Measurements from ENCODE around the gene P2RY12. TPM values are rescaled to one million over a fixed set of nuclear protein-coding genes. Genes with fewer than 3 reads are reported as not detected.
"Not testable (repeated sequence)": the region's sequence is repeated elsewhere in the genome, so short reads cannot be mapped to it uniquely, and the experiment has no call there.

Gene P2RY12
- total RNA-seq, 1 donor from 2014 or later = 0.94 TPM

- no peak for DNase-seq (ENCODE audit: low spot score)
These were observed 8.7 kb upstream of the P2RY12 start for GRCh38 chr3:151393146-151393830.

DNA sequence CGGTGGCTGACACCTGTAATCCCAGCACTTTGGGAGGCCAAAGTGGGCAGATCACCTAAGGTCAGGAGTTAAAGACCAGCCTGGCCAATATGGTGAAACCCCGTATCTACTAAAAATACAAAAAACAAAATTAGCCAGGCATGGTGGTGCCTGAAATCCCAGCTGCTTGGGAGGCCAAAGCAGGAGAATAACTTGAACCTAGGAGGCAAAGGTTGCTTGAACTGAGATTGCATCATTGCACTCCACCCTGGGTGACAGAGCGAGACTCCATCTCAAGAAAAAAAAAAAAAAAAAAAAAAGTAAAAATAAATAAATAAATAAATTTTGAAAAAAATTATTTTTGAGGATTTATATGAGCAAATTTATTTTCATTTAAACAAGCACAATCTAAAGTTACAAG is 7.6 kb upstream of the P2RY12 start:
- DNase-seq (ENCODE audit: low spot score) = not testable (repeated sequence)

DNA sequence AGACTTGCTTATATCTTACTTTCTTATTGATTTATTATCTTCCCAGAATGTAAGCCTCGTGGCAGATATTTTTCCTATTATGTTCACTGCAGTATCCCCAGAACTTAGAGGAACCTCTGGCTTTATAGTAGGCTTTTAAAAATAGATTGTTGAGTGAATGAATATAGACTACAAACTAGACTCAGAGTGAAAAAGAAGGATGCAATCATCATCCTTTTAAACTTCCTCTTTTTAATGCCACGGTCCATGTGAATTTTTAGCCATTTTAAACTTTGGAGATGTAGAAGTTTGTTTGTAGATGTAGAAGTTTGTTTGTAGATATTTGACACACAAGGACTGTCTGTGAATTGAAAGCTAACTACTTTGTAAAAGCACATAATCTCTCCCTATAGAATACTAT is 7.2 kb upstream of the P2RY12 start:
- DNase-seq (ENCODE audit: low spot score) = no peak

- DNase-seq (ENCODE audit: low spot score) = no peak
These were observed 3.3 kb upstream of the P2RY12 start for GRCh38 chr3:151387842-151388241.

GRCh38 chr3:151387432-151387831 is 2.9 kb upstream of the P2RY12 start:
- DNase-seq (ENCODE audit: low spot score) = no peak

GRCh38 chr3:151386056-151386455 is 1.5 kb upstream of the P2RY12 start:
- no peak for DNase-seq (ENCODE audit: low spot score)

DNA sequence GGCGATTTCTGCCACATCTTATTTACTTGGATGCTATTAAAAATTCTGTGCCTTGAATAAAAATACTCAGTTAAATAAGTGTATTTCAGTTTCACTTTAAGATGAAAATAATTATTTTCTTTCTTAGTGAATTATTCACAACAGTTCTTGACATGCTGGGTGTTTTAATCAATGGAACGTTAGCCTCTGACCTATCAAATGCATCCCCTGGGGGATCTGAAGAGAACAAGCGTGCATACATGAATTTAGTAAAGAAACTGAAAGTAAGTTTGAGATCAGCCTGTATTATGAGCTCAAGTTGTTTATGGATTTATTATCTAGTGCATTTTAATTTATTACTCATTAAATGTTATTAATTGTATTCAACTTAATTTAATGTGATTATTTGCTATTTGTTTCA is 597 bp downstream of the P2RY12 start:
- no peak for DNase-seq (ENCODE audit: low spot score)

DNA sequence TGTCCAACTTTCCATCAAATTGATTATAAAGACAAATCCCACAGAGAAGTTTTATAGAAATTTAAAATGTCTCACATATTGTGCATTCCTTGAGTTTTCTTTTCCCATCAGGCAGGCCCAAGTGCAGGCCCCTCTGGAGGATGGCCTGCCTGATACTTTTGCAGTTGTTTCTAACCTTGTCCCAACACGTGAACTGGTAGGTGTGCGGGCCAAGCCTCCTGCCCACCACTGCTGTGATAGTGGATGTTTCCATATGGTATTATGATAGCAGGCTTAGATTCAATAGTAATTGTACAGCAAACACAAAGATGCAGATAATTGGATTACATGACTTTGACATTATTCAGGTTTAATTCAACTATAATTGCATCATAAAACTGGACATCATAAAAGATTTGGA is 1.4 kb downstream of the P2RY12 start:
- DNase-seq (ENCODE audit: low spot score) = no peak

DNA sequence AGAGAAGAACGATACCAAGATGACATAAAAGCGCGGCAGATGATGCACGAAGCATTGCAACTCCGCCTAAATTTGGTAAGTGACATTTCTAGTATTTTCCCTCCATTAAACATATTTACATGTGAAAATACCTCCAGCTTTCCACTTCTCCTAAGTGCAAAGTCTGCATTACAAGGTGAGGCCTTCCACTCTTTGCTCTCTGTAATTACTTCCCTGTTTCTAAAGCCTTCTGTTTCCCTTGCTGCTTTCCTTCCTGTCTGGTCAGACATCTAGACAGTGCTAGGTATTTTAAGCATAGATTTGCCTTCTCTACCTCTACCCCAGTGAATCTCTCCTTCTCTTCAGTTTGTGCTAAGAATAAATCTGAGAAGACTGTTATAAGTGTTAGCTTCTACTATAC is 1.9 kb downstream of the P2RY12 start:
- DNase-seq (ENCODE audit: low spot score) = no peak

GRCh38 chr3:151379083-151379734 is 5.3 kb downstream of the P2RY12 start:
- no peak for DNase-seq (ENCODE audit: low spot score)

DNA sequence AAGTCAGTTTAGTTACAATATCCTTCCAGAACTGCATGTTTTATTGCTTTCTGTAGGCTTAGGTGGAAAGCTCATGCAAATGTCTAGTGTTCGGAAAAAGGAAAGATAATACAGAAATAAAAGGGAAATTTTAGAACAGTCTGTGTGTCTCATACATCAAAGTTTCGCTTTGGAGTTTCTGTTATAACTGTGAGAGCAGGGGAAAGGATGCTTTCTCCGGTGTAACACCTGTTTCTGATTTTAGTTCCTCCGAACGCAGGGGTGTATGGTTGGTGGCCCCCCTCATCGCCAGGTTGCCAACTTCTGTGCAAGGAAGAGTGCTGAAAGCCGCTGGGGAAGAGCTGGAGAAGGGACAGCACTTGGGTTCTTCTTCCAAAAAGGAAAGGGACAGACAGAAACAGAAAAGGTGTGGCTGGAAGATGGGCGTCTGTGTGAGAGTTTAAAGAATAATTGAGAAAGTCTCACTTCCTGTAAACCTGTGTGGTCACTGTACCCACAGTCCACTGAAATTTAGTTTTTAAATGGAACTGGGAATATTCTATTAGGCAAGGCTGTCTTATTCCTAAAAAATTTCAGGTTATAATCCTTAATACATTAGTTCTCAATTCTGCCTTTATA is 6.7 kb downstream of the P2RY12 start:
- DNase-seq (ENCODE audit: low spot score) = no peak

DNA sequence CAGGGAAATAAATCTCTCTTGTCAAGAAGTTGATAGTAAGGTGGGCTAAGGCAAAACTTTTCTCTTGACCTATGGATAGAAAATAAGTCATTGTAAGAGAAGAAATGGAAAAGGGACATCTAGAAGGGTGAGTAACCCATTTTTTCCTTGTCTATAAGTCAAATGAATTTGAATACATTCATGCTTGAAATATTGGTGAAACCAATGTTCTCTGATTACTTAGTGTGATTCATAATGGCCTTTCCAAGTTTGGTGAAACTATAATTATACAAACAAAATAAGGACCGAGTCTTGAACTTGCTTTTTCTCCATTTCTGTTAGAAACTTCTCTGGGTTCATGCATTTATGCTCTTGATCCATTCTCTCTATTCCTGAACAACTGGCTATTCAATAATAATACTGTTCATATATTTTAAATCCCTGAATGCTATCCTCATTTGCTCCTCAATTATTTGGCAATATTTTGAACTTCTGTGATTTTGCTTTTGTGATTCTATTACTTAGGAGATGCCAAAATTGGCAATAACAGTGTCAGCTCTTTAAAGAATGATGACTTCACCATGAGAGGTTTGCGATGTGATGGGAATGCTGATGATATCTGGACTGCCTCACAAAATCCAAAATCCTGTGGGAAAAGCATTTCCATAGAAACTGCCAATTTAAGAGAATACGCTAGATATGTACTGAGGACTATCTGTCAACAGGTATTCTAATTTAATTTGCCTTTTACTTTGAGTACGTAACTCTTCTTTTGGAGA is 12.3 kb downstream of the P2RY12 start:
- DNase-seq (ENCODE audit: low spot score) = no peak

GRCh38 chr3:151371526-151371925 is 13.0 kb downstream of the P2RY12 start:
- no peak for DNase-seq (ENCODE audit: low spot score)

- no peak for DNase-seq (ENCODE audit: low spot score)
These were observed 17.1 kb downstream of the P2RY12 start for GRCh38 chr3:151367448-151367847.

GRCh38 chr3:151366993-151367392 is 17.6 kb downstream of the P2RY12 start:
- DNase-seq (ENCODE audit: low spot score) = no peak

GRCh38 chr3:151362751-151363174 is 21.8 kb downstream of the P2RY12 start:
- no peak for DNase-seq (ENCODE audit: low spot score)

DNA sequence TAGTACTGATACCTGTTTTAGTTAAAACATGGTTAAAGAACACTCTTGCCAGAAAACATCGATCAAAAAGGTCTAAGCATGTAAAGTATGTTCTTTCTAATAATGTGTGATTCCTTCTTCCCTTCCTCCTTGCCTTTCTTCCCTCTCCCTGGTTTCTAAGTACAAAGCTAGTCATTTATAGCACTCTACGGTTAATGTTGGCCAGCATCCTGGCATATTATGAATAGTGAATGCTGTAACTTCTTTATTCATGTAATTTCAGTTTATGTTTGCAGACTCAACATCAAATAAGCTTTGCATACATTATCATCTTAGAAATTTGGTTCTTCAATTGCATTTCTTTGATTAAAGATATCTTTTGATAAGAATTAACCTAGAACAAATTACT is 27.1 kb downstream of the P2RY12 start:
- DNase-seq (ENCODE audit: low spot score) = no peak

- no peak for DNase-seq (ENCODE audit: low spot score)
These were observed 27.6 kb downstream of the P2RY12 start for GRCh38 chr3:151356794-151357462.

- DNase-seq (ENCODE audit: low spot score) = no peak
These were observed 32.9 kb downstream of the P2RY12 start for GRCh38 chr3:151351648-151352047.

DNA sequence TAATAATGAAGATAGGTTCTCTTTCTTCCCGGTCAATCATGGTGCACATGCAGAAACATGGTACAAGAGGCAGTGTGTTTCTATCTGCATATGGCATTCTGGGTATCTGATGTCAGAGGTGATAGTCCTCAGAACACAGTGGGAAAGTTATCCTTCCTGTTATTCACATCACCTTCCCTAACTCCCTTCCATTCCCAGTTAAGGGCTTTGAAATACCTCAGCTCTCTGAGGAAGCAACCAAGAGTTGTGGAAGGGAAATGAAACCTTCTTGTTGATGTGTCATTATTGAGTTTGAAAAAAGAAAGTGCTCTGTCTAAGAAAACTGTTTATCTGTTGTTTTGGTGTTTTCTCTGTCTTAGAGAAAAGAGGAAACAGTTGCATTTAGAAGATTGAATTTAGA is 33.3 kb downstream of the P2RY12 start:
- DNase-seq (ENCODE audit: low spot score) = no peak

DNA sequence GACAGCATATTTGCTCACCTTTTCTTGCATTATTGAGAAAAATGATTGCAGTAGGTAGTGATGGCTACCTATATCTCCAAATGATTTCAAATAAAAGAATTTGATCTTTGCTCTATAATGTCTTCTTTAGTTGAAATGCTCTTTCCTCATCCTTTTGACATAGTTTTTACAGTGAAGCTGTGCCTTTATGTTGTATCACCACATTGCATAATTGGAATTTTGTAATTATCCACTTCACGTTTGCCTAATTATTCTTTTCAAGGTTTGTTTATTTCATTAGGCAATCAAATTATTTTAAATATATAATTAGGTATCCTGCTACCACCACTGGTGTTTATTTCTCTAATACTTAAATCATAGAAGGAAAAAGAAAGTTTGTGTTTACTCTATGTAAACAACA is 33.9 kb downstream of the P2RY12 start:
- no peak for DNase-seq (ENCODE audit: low spot score)

GRCh38 chr3:151347432-151347831 is 37.1 kb downstream of the P2RY12 start:
- no peak for DNase-seq (ENCODE audit: low spot score)

Measured in ureter (tissue), 1 donor.